ENCODE data around the gene NKX1-1. TPM values are rescaled to one million over a fixed set of nuclear protein-coding genes. Genes with fewer than 3 reads are reported as not detected.

The NKX1-1 gene
- total RNA-seq, 1 donor from 2014 or later: not detected

- H3K36me3 Mint-ChIP-seq (ENCODE audit: unreplicated experiment): peaks cover 13% of the 10 kb centered on the region
- H3K9me3 Mint-ChIP-seq (ENCODE audit: unreplicated experiment): peaks cover 6% of the 10 kb centered on the region
- no peak overlapping the region for H3K27ac Mint-ChIP-seq (ENCODE audit: unreplicated experiment)
- no peak overlapping the region for H3K4me3 Mint-ChIP-seq (ENCODE audit: unreplicated experiment)
- no peak for TF ChIP-seq CTCF (IDR thresholded peaks at IDR 0.05)
- H3K27me3 Mint-ChIP-seq (ENCODE audit: unreplicated experiment): no peaks in the 10 kb centered on the region
- no peak for DNase-seq (ENCODE audit: extremely low spot score, unreplicated experiment)
- H3K4me1 Mint-ChIP-seq (ENCODE audit: unreplicated experiment): no peaks in the 10 kb centered on the region
These were observed 23.2 kb downstream of the NKX1-1 start for GRCh38 chr4:1382776-1383727.

GRCh38 chr4:1381944-1382541, 24.2 kb downstream of the NKX1-1 start:
- peaks cover 6% of the 10 kb centered on the region for H3K36me3 Mint-ChIP-seq (ENCODE audit: unreplicated experiment)
- no peaks in the 10 kb centered on the region for H3K4me1 Mint-ChIP-seq (ENCODE audit: unreplicated experiment)
- no peak for TF ChIP-seq CTCF (IDR thresholded peaks at IDR 0.05)
- no peak overlapping the region for H3K27ac Mint-ChIP-seq (ENCODE audit: unreplicated experiment)
- no peaks in the 10 kb centered on the region for H3K9me3 Mint-ChIP-seq (ENCODE audit: unreplicated experiment)
- no peak overlapping the region for H3K4me3 Mint-ChIP-seq (ENCODE audit: unreplicated experiment)
- DNase-seq (ENCODE audit: extremely low spot score, unreplicated experiment): no peak
- no peaks in the 10 kb centered on the region for H3K27me3 Mint-ChIP-seq (ENCODE audit: unreplicated experiment)

GRCh38 chr4:1381181-1381621, 25.0 kb downstream of the NKX1-1 start:
- no peak overlapping the region for H3K27ac Mint-ChIP-seq (ENCODE audit: unreplicated experiment)
- DNase-seq (ENCODE audit: extremely low spot score, unreplicated experiment): no peak
- H3K4me1 Mint-ChIP-seq (ENCODE audit: unreplicated experiment): no peaks in the 10 kb centered on the region
- no peaks in the 10 kb centered on the region for H3K9me3 Mint-ChIP-seq (ENCODE audit: unreplicated experiment)
- no peak overlapping the region for H3K4me3 Mint-ChIP-seq (ENCODE audit: unreplicated experiment)
- no peaks in the 10 kb centered on the region for H3K27me3 Mint-ChIP-seq (ENCODE audit: unreplicated experiment)
- H3K36me3 Mint-ChIP-seq (ENCODE audit: unreplicated experiment): peaks cover under 1% of the 10 kb centered on the region
- no peak for TF ChIP-seq CTCF (IDR thresholded peaks at IDR 0.05)

DNA sequence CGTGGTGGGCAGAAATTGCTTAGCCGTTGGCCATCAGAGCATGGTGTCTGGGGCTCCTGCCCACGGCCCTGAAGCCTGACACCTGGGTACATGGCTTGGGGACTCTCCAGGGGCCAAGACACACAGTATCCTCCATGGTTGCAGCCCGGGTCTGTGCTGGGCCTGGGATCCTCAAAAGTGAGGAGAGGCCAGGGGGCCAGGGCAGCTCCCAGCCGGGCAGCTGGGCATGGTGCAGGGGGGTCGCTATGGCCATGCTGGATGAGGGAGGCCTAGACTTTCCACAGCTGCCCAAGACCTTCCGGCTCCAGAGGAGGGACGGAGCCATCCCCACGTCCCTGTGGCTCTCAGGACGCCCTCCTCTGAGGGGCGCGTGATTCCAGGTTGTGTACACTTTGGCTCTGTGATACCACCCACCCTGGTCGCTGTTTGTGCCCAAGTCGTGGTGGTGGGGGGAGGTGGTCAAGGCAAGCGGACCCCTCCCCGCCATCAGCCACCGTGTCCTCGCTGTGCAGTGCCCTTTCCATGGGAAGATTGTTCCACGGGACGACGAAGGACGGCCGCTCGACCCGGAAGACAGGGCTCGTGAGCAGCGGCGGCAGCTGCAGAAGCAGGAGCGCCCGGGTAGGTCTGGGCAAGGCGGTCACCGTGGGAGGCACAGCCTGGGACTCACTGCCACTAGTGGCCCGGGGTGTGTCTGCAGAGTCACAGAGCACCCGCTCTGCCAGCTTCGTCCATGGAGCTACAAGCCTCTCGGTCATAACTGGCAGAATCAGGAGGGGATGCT, 25.7 kb downstream of the NKX1-1 start:
- Mint-ChIP-seq H3K27ac (ENCODE audit: unreplicated experiment) (no peak overlapping the region), H3K27me3 (ENCODE audit: unreplicated experiment) (no peaks in the 10 kb centered on the region), H3K4me3 (ENCODE audit: unreplicated experiment) (no peak overlapping the region), H3K9me3 (ENCODE audit: unreplicated experiment) (no peaks in the 10 kb centered on the region), H3K4me1 (ENCODE audit: unreplicated experiment) (no peaks in the 10 kb centered on the region), H3K36me3 (ENCODE audit: unreplicated experiment) (no peaks in the 10 kb centered on the region)
- no peak for DNase-seq (ENCODE audit: extremely low spot score, unreplicated experiment)
- no peak for TF ChIP-seq CTCF (IDR thresholded peaks at IDR 0.05)
